GM12801 (cell line): ENCODE measurements around the gene CFAP92.

Experiments used
- TF ChIP-seq, protein P1 (sequence below): IDR thresholded peaks from one replicate; pipeline ENCODE4 v1.5.1; 2011; ENCODE audit warnings: control low read depth; ENCODE audit not compliant: insufficient read length; ENCODE audit errors: extremely low read depth

Gene CFAP92

DNA sequence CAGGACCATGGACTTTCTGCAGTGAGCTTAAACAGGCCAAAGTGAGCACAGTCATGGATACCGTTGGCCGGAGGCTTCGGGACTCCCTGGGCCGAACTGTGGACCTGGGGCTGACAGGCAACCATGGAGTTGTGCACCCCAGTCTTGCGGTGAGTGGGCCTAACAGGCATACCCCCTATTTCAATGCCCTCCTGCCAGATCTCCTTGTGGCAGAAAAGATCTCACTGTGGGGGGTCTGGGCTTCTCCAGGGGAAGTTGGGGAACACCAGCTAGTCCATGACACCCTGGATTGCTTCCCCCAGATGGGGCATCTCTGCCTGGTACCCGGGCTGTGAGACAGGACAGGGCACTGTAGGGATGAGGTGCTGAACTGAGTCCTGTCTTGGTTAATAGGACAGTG lies 84.9 kb downstream of the CFAP92 start:
- TF ChIP-seq, protein P1, sequence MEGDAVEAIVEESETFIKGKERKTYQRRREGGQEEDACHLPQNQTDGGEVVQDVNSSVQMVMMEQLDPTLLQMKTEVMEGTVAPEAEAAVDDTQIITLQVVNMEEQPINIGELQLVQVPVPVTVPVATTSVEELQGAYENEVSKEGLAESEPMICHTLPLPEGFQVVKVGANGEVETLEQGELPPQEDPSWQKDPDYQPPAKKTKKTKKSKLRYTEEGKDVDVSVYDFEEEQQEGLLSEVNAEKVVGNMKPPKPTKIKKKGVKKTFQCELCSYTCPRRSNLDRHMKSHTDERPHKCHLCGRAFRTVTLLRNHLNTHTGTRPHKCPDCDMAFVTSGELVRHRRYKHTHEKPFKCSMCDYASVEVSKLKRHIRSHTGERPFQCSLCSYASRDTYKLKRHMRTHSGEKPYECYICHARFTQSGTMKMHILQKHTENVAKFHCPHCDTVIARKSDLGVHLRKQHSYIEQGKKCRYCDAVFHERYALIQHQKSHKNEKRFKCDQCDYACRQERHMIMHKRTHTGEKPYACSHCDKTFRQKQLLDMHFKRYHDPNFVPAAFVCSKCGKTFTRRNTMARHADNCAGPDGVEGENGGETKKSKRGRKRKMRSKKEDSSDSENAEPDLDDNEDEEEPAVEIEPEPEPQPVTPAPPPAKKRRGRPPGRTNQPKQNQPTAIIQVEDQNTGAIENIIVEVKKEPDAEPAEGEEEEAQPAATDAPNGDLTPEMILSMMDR, result no peak

DNA sequence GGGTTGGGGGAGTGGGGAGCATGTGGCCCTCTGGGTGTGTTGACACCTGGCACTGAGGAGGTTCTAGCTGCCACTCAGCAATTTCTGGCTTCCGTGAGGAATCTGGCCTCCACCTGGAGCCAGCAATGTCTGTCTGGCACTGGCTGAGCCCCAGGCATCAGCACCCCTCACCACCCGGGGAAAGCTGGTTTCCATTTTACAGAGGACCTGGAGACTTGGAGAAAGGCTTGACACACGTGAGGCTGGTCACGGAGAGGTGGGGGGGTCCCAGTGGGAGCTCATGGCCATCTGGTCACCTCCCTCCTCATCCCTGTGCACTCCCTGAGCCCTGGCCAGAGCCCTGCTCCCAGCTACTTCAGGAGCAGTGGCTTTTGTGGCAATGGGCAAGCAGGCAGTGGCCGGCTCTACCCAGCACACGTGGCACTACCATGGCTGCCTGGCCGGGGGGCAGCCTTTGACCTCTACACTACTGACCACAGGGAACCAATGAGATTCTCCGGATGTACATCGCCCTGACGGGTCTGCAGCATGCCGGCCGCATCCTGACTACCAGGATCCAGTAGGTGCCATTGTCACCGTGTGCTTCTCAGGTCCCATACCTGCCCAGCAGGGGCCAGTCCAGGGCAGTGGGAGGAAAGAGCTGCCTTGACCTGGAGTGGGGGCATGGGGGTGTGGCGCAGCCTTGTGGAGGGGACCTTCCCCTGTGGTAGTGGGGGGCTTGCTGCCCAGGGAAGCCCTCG lies 86.0 kb downstream of the CFAP92 start:
- TF ChIP-seq, protein P1, result no peak

GRCh38 chr3:128906804-128907525 lies 86.9 kb downstream of the CFAP92 start:
- TF ChIP-seq, protein P1, result no peak

DNA sequence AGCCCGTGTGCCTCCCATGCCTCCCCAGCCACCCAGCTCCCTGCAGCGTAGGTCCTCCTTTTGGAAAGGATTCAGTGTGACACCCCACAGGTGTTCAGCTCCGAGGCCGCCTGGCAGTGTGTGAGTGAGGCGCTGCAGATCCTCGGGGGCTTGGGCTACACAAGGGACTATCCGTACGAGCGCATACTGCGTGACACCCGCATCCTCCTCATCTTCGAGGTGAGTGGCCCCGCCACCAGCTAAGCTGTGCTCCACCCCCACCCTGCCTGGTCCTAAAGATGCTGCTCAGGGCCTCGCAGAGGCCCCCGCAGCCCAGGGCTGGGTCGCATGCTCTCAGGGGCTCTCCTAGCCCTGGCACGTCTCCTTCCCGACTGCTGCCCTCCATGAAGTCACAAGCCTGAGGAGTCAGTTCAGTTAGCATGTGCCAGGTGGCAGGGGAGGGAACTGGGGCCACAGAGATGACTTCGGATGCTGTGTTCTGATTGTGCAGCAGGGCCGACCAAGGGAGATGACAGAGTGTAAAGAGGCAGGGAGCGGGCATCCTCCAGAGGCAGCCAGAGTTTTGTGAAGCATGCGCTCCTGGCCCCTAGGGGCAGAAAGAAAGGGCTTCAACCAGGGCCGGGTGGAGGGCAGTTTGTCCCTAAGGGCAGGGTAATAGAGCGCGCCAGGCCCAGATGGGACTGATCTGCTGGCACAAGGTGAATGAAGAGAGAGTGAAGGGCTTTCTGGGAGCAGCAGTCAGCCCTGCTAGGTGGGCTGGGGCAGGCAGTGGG lies 87.7 kb downstream of the CFAP92 start:
- TF ChIP-seq, protein P1, result no peak

DNA sequence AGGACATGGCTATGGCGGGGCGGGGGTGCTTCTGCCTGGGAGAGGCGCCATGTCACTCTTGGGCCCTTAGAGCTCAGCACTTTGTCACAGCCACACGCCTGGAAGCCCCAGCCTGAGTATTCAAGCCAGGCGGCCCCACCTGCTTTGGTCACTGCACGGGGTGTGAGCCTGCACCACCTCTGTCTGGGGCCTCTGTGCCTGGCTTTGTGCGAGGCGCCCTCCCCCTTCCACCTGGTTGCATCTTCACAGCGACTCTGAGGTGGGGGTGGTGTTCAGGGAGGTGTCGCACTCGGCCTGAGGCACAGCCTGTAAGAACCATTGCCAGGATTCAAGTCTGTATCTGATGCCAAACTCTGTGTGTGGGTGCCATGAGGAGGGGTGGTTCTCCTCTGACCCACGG lies 90.4 kb downstream of the CFAP92 start:
- TF ChIP-seq, protein P1, result no peak

DNA sequence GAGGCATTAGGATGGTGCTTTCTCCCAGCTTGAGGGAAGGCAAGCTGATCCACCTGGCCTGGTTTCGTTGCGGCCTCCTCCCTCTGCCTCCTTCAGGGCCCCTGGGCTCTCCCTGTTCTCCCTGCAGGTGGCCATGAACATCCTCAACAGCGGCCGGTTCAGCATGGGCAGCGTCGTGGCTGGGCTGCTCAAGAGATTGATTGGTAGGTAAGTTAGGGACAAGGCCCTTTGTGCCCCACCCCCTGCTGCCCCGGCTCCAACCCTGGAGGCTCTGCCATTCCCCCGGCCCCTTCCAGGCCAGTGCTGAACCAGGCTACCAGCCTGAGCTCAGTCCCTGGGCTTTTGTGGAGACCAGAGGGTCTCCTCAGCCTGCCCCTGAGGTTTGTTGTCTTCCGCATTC lies 91.5 kb downstream of the CFAP92 start:
- TF ChIP-seq, protein P1, result no peak
